AG09309 (cell line): Measurements from ENCODE around the gene SEPTIN8.

ENCODE experiments used
- DNase-seq: peaks from one replicate; pipeline ENCODE4 v3.0.0-alpha.2; 2010; ENCODE audit warnings: low read depth
- H3K4me3 ChIP-seq: 2 replicates; pipeline ENCODE4 v1.5.1; 2011; ENCODE audit warnings: mild to moderate bottlenecking, low read depth, low read length, moderate library complexity; ENCODE audit not compliant: control insufficient read depth
- CTCF ChIP-seq: IDR thresholded peaks from 2 replicates; pipeline ENCODE4 v1.5.1; 2011; ENCODE audit warnings: mild to moderate bottlenecking, low read depth, low read length, inconsistent platforms; ENCODE audit not compliant: insufficient read depth, control insufficient read depth; ENCODE audit errors: missing control alignments

The SEPTIN8 gene

GRCh38 chr5:132770476-132771159, 6.4 kb downstream of the SEPTIN8 start:
- no peak for DNase-seq
- no peak overlapping the region for H3K4me3 ChIP-seq

GRCh38 chr5:132768485-132768868, 8.6 kb downstream of the SEPTIN8 start:
- no peak for TF ChIP-seq CTCF
- no peak overlapping the region for H3K4me3 ChIP-seq
- DNase-seq: no peak

More at GRCh38 chr5:132770476-132771159, 6.4 kb downstream of the SEPTIN8 start:
- TF ChIP-seq CTCF: no peak

- no peak for TF ChIP-seq CTCF
- DNase-seq: no peak
- no peak overlapping the region for H3K4me3 ChIP-seq
These were observed 9.9 kb downstream of the SEPTIN8 start for GRCh38 chr5:132767150-132767549.

GRCh38 chr5:132766806-132767055, 10.3 kb downstream of the SEPTIN8 start:
- no peak for TF ChIP-seq CTCF
- no peak for DNase-seq
- H3K4me3 ChIP-seq: no peak overlapping the region

GRCh38 chr5:132766020-132766805, 10.8 kb downstream of the SEPTIN8 start:
- TF ChIP-seq CTCF: no peak
- no peak for DNase-seq
- H3K4me3 ChIP-seq: no peak overlapping the region

GRCh38 chr5:132765311-132766019, 11.6 kb downstream of the SEPTIN8 start:
- H3K4me3 ChIP-seq: no peak overlapping the region
- no peak for TF ChIP-seq CTCF
- DNase-seq: no peak
